ENCODE results near the gene CNIH2. TPM values are rescaled to one million over a fixed set of nuclear protein-coding genes. Genes with fewer than 3 reads are reported as not detected.
A peak's percentile ranks its signal among the peaks of the same experiment; 100 is the strongest.

The CNIH2 gene
- total and polyA plus RNA-seq, 2 of the 13 experiments (the other 11 are each of a cell fraction or from before 2014, with no cell fraction given) = 0.60 to 0.69 TPM

- TF ChIP-seq UBTF (CRISPR knock-in tag; IDR thresholded peaks at IDR 0.05) = peak; percentile 63; the same call in 1 of the 2 replicates
- TF ChIP-seq ZNF329 (CRISPR knock-in tag; IDR thresholded peaks at IDR 0.05; ENCODE audit: low read depth) = no peak
- TF ChIP-seq NFE2L1 (CRISPR knock-in tag; IDR thresholded peaks at IDR 0.05; ENCODE audit: borderline replicate concordance) = no peak
- no peak for TF ChIP-seq HOXD1 (CRISPR knock-in tag; IDR thresholded peaks at IDR 0.05)
- TF ChIP-seq KMT2B (CRISPR knock-in tag; IDR thresholded peaks at IDR 0.05) = no peak; the same call in none of the 2 replicates
- TF ChIP-seq MED8 (CRISPR knock-in tag; IDR thresholded peaks at IDR 0.05; ENCODE audit: insufficient replicate concordance) = no peak
- TF ChIP-seq JUNB (CRISPR knock-in tag; IDR thresholded peaks at IDR 0.05; ENCODE audit: borderline replicate concordance) = peak; percentile 72; the same call in 1 of the 2 replicates
- TF ChIP-seq KDM5A (IDR thresholded peaks at IDR 0.05; ENCODE audit: borderline replicate concordance, low read length) = no peak
- TF ChIP-seq PCBP1 (IDR thresholded peaks at IDR 0.05; ENCODE audit: borderline replicate concordance, low read depth, low read length) = no peak
- no peak for TF ChIP-seq DNMT1 (CRISPR knock-in tag; IDR thresholded peaks at IDR 0.05)
- no peak for TF ChIP-seq ZFAT (CRISPR knock-in tag; conservative IDR thresholded peaks at IDR 0.05)
- TF ChIP-seq PITX1 (CRISPR knock-in tag; IDR thresholded peaks at IDR 0.05) = peak; percentile 69; the same call in 1 of the 2 replicates
- no peak for TF ChIP-seq KLF13 (CRISPR knock-in tag; IDR thresholded peaks at IDR 0.05)
- peak; percentile 92 for TF ChIP-seq ZNF589 (CRISPR knock-in tag; conservative IDR thresholded peaks at IDR 0.05)
- TF ChIP-seq ZNF180 (CRISPR knock-in tag; IDR thresholded peaks at IDR 0.05; ENCODE audit: borderline replicate concordance, low read depth) = no peak
- TF ChIP-seq ZNF407 (CRISPR knock-in tag; IDR thresholded peaks at IDR 0.05; ENCODE audit: not compliant biosample characterization) = no peak
- TF ChIP-seq ZNF367 (CRISPR knock-in tag; IDR thresholded peaks at IDR 0.05; ENCODE audit: borderline replicate concordance) = peak; percentile 68; the same call in 1 of the 2 replicates
- TF ChIP-seq GZF1 (CRISPR knock-in tag; IDR thresholded peaks at IDR 0.05) = peak; percentile 77; the same call in 1 of the 2 replicates
- TF ChIP-seq SIX4 (CRISPR knock-in tag; IDR thresholded peaks at IDR 0.05) = peak; percentile 54; the same call in 1 of the 2 replicates
Measured at GRCh38 chr11:66289548-66290329, 11.8 kb downstream of the CNIH2 start (continued).

Data from HepG2 (cell line).